Esophagus muscularis mucosa (tissue), 4 donors: ENCODE measurements around the gene FER. TPM values are rescaled to one million over a fixed set of nuclear protein-coding genes. Genes with fewer than 3 reads are reported as not detected.

Experiments used
- DNase-seq: peaks from one replicate; pipeline ENCODE4 v3.0.0-alpha.2; 2017; ENCODE audit errors: extremely low spot score
- H3K27ac ChIP-seq, 4 donors: fragments of 200-600 bp; sonication (generic); replicated peaks in 1 of 4; 1 replicate in 3 of 4; 2 replicates in 1 of 4; pipeline ENCODE4 v1.5.1; 2016 to 2019; ENCODE audit warnings: mild to moderate bottlenecking in 1 of 4
- H3K27me3 ChIP-seq, 4 donors: fragments of 200-600 bp; sonication (generic); one replicate each; pipeline versions ENCODE4 v1.5.1 to v1.6.0; 2016 to 2019
- H3K36me3 ChIP-seq, 4 donors: fragments of 200-600 bp; sonication (generic); one replicate each; pipeline ENCODE4 v1.5.1; 2016 to 2019
- H3K4me1 ChIP-seq, 4 donors: fragments of 200-600 bp; sonication (generic); one replicate each; pipeline ENCODE4 v1.5.1; 2016 to 2019
- H3K4me3 ChIP-seq, 4 donors: fragments of 200-600 bp; sonication (generic); 1 replicate in 2 of 4; 2 replicates in 2 of 4; pipeline ENCODE4 v1.5.1; 2016 to 2019; ENCODE audit warnings: mild to moderate bottlenecking in 4 of 4, moderate library complexity in 1 of 4
- H3K9me3 ChIP-seq, 4 donors: fragments of 200-600 bp; sonication (generic); 1 replicate in 3 of 4; 2 replicates in 1 of 4; pipeline ENCODE4 v1.5.1; 2016 to 2019
- EP300 ChIP-seq: sonication (generic); formaldehyde crosslinking; IDR thresholded peaks from one replicate; pipeline ENCODE4 v1.6.1; 2017; ENCODE audit warnings: antibody characterized with exemption
- POLR2A ChIP-seq: fragments of 450-650 bp; IDR thresholded peaks from one replicate; pipeline ENCODE4 v1.6.1; 2017; ENCODE audit warnings: antibody characterized with exemption, moderate library complexity, mild to moderate bottlenecking, low read depth
- POLR2AphosphoS5 ChIP-seq, 2 donors: sonication (generic); formaldehyde crosslinking; IDR thresholded peaks; one replicate each; pipeline ENCODE4 v1.6.1; 2017; ENCODE audit warnings: antibody characterized with exemption in 2 of 2
- WGBS: methylation state at CpG from one replicate; pipeline ENCODE4 v1.1.5; 2018; 5-methylcytosine and 5-hydroxymethylcytosine counted together
- intact Hi-C: fragments of 100-400 bp; cut with DNase I; formaldehyde crosslinking; loops from one replicate; pipeline ENCODE4 v1.15.1; 2023
- total RNA-seq, 4 donors: library from RNA; depleted of rRNA; stranded (reverse); fragments of >200 nt; gene quantifications; one replicate each; pipeline versions ENCODE4 v1.1.0 to v1.2.1, GENCODE V29; 2016
- TF ChIP-seq, protein P1 (sequence below), 3 experiments: fragments of 200-600 bp in 2 of 3; fragments of 450-650 bp in 1 of 3; sonication (generic) in 2 of 3; IDR thresholded peaks; one replicate each; pipeline ENCODE4 v1.5.1; 2017 to 2019; ENCODE audit warnings: antibody characterized with exemption in 3 of 3, mild to moderate bottlenecking in 2 of 3, moderate library complexity in 1 of 3

FER gene
- total RNA-seq, 4 donors from 2014 or later = 17.6 to 32.8 (median 25.4) TPM

DNA sequence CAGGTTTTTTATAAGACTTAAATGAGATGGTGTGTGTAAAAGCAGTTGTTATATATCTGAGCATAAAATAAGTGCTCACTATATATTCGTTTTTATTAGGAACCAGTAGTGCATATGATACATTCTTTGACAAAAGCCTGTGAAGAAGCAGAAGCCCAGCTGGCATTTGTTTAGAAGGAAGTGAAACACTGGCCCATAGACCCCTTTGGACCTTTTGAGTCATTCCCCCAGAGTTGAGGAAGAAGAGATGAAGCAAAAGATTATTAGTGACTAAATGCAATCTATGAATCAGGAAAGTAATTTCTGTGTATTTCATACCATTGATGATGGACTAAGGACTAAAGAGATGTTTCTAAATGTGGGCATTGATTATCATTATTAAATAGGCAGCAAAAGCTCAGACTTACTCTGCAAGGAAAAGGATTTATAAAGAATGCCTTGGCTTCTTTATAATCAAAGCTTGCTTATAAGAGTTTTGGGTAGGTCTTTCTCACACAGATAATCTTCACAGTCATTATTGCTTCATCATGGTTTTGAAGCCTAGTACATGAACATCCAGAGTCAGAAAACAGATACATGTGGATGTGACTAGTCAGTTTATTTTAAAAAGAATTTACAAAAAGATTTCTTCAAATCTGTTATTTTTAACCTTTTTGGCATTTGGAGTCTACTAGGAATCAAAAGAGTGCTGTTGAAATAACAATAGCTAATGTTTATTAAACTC is 16.9 kb upstream of the FER start:
- 81% methylated on average over 1 of the region's 1 CpG for WGBS

DNA sequence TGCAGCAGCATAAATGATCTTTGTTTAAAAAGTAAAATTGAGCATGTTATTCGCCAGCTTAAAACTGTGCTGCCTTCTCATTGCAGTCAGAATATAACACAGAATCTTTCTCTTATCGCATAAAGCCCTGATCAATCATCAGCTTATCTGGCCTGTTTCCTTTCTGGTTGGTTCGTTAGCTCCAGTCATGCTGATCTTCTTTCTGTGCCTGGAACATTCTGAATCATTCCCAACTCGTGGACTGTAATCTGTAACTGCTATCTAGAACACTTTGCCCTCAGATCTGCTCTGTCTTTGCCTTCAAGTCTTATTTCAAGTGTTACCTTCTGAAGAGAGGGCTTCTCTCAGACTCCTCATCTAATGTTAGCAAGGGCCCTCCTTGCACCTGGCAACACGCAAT is 11.9 kb upstream of the FER start:
- Histone ChIP-seq H3K27ac (no peak overlapping the region), H3K36me3 (no peaks in the 10 kb centered on the region), H3K9me3 (no peaks in the 10 kb centered on the region), H3K4me1 (no peaks in the 10 kb centered on the region), H3K27me3 (no peaks in the 10 kb centered on the region), H3K4me3 (no peak overlapping the region)
- WGBS = 64% methylated on average over 5 of the region's 5 CpGs
- no peak for DNase-seq
- TF ChIP-seq POLR2AphosphoS5 (IDR thresholded peaks at IDR 0.05) = peak in 1 of 2 donors; percentile 22
- TF ChIP-seq, protein P1, sequence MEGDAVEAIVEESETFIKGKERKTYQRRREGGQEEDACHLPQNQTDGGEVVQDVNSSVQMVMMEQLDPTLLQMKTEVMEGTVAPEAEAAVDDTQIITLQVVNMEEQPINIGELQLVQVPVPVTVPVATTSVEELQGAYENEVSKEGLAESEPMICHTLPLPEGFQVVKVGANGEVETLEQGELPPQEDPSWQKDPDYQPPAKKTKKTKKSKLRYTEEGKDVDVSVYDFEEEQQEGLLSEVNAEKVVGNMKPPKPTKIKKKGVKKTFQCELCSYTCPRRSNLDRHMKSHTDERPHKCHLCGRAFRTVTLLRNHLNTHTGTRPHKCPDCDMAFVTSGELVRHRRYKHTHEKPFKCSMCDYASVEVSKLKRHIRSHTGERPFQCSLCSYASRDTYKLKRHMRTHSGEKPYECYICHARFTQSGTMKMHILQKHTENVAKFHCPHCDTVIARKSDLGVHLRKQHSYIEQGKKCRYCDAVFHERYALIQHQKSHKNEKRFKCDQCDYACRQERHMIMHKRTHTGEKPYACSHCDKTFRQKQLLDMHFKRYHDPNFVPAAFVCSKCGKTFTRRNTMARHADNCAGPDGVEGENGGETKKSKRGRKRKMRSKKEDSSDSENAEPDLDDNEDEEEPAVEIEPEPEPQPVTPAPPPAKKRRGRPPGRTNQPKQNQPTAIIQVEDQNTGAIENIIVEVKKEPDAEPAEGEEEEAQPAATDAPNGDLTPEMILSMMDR (IDR thresholded peaks at IDR 0.05) = no peak
- intact Hi-C loops = no loop called here

More for the DNA sequence above, 16.9 kb upstream of the FER start:
- intact Hi-C loops = no loop called here
- no peak for TF ChIP-seq POLR2AphosphoS5 (IDR thresholded peaks at IDR 0.05)
- no peak for TF ChIP-seq EP300
- no peak for TF ChIP-seq POLR2A
- TF ChIP-seq, protein P1 (IDR thresholded peaks at IDR 0.05) = no peak
- H3K4me3 ChIP-seq = no peak overlapping the region
- H3K27ac ChIP-seq = no peak overlapping the region
- H3K4me1 ChIP-seq = peaks cover 12 to 22% (median 19%) of the 10 kb centered on the region in 4 donors
- H3K9me3 ChIP-seq = no peaks in the 10 kb centered on the region
- no peaks in the 10 kb centered on the region for H3K36me3 ChIP-seq
- no peak for DNase-seq
- H3K27me3 ChIP-seq = no peaks in the 10 kb centered on the region

DNA sequence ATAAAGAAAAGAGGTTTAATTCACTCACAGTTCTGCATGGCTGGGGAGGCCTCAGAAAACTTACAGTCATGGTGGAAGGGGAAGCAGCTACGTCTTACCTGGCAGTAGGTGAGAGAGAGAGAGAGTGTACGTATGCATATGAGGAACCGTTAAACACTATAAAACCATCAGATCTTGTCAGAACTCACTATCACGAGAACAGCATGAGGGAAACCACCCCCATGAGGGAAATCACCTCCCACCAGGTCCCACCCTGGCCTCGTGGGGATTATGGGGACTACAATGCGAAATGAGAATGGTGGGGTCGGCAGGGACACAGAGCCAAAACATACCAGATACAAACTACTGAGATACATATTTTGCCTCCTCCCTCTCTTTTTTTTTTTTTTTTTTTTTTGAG is 10.8 kb upstream of the FER start:
- TF ChIP-seq, protein P1 (IDR thresholded peaks at IDR 0.05) = no peak
- TF ChIP-seq POLR2A (no peak), EP300 (no peak), POLR2AphosphoS5 (IDR thresholded peaks at IDR 0.05) (no peak)
- no peaks in the 10 kb centered on the region for H3K36me3 ChIP-seq
- no peaks in the 10 kb centered on the region for H3K27me3 ChIP-seq
- DNase-seq = no peak
- H3K27ac ChIP-seq = no peak overlapping the region
- intact Hi-C loops = no loop called here
- H3K4me1 ChIP-seq = no peaks in the 10 kb centered on the region
- no peaks in the 10 kb centered on the region for H3K9me3 ChIP-seq
- 93% methylated on average over 7 of the region's 7 CpGs for WGBS
- H3K4me3 ChIP-seq = no peak overlapping the region

DNA sequence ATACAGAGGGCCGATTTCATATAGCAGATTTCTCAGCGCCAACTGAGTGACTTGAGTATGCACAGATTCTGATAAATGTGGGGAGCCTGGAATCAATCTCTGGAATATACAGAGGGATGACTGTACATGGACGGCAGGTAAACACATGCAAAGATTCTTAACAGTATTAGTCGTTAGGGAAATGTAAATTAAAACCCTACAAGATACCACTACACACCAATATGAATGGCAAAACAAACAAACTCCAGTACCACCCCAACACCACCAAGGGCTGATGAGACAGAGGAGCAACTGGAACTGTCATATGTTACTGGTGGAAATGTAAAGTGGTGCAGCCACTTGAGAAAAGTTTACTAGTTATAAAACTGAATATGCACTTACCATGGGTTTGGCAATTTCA is 8.3 kb upstream of the FER start:
- intact Hi-C loops = no loop called here
- WGBS = 78% methylated on average over 4 of the region's 4 CpGs
- Histone ChIP-seq H3K4me1 (no peaks in the 10 kb centered on the region), H3K36me3 (no peaks in the 10 kb centered on the region), H3K9me3 (no peaks in the 10 kb centered on the region), H3K4me3 (no peak overlapping the region), H3K27ac (no peak overlapping the region), H3K27me3 (no peaks in the 10 kb centered on the region)
- DNase-seq = no peak
- TF ChIP-seq POLR2A = no peak
- TF ChIP-seq, protein P1 (IDR thresholded peaks at IDR 0.05) = no peak

DNA sequence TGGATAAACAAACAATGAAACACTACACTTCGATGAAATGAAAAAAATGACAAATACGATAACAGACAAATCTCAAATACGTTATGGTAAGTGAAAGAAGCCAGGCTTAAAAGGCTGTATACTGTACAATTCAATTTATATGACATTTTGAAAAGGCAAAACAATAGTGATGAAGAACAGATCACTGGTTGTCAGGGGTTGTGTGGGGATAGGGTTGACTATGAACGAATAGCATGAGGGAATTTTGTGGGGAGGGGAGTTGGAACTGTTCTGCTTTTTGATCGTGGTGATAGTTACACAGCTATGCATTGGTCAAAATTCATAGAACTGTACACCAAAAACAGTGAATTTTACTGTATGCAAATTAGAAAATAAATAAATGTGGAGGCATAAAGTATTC is 7.8 kb upstream of the FER start:
- Histone ChIP-seq H3K4me1 (no peaks in the 10 kb centered on the region), H3K4me3 (no peak overlapping the region), H3K36me3 (no peaks in the 10 kb centered on the region), H3K27ac (no peak overlapping the region), H3K9me3 (no peaks in the 10 kb centered on the region), H3K27me3 (no peaks in the 10 kb centered on the region)
- TF ChIP-seq, protein P1 (IDR thresholded peaks at IDR 0.05) = no peak
- TF ChIP-seq EP300 (no peak), POLR2AphosphoS5 (IDR thresholded peaks at IDR 0.05) (no peak), POLR2A (no peak)
- WGBS = 75% methylated on average over 5 of the region's 5 CpGs
- intact Hi-C loops = loop anchor here (10.0 kb wide), 1 partner anchor 585 kb away; no protein-coding TSS in a partner anchor
- no peak for DNase-seq
